A549 (cell line): ENCODE measurements around the gene GALNT7. TPM values are rescaled to one million over a fixed set of nuclear protein-coding genes. Genes with fewer than 3 reads are reported as not detected.

Source experiments
- ATAC-seq, 2 experiments: fragments of 200-7000 bp in 1 of 2; fragments of >200 bp in 1 of 2; cut with Nextera tagmentation in 1 of 2; cut with Tn5 transposase in 1 of 2; 3 replicates each; pipeline versions ENCODE4 v1.8.0 to v1.9.1; 2018 to 2020; ENCODE audit warnings: mild to moderate bottlenecking in 1 of 2, moderate library complexity in 1 of 2
- CTCF ChIA-PET: fragments of 300-600 bp; sonication (Branson Sonifier 250); formaldehyde crosslinking; extraction: SDS; loops from one replicate; lab custom pipeline; 2021; ENCODE audit warnings: antibody characterized with exemption, inconsistent platforms; lab: Yijun Ruan, JAX
- POLR2A ChIA-PET: fragments of 350-600 bp; formaldehyde crosslinking; extraction: SDS; loops from one replicate; lab custom pipeline; 2021; ENCODE audit warnings: antibody characterized with exemption, inconsistent platforms; lab: Yijun Ruan, JAX
- DNase-seq, 2 experiments: peaks; one replicate each; pipeline versions ENCODE4 v3.0.0 to v3.0.0-alpha.2; 2011 to 2016; ENCODE audit warnings: low read depth in 1 of 2, low spot score in 1 of 2
- FAIRE-seq: peaks from 2 replicates; lab custom pipeline; 2011; peaks lifted over from hg19 to GRCh38; lab: Jason Lieb, UNC
- H3K27ac ChIP-seq, 2 experiments: fragments of >200 bp; sonication (Bioruptor Twin); formaldehyde crosslinking; 3 replicates each; pipeline ENCODE4 v1.5.1; 2016 to 2017
- H3K4me1 ChIP-seq: fragments of >200 bp; sonication (Bioruptor Twin); formaldehyde crosslinking; 3 replicates; pipeline ENCODE4 v1.6.1; 2016
- H3K4me2 ChIP-seq: fragments of >200 bp; sonication (Bioruptor Twin); formaldehyde crosslinking; 3 replicates; pipeline ENCODE4 v1.6.1; 2016
- H3K4me3 ChIP-seq: fragments of >200 bp; sonication (Bioruptor Twin); formaldehyde crosslinking; 3 replicates; pipeline ENCODE4 v1.5.1; 2016
- H3K9me3 ChIP-seq: fragments of >200 bp; sonication (Bioruptor Twin); formaldehyde crosslinking; 3 replicates; pipeline ENCODE4 v1.6.1; 2016
- BHLHE40 ChIP-seq: IDR thresholded peaks from 2 replicates; pipeline ENCODE4 v1.6.1; 2012; ENCODE audit warnings: low read depth, low read length, inconsistent platforms
- CBX8 ChIP-seq: fragments of 200-600 bp; sonication (generic); IDR thresholded peaks from 2 replicates; pipeline ENCODE4 v1.6.1; 2016
- CEBPB ChIP-seq, 2 experiments: fragments of >200 bp in 1 of 2; sonication (Bioruptor Twin) in 1 of 2; formaldehyde crosslinking in 1 of 2; IDR thresholded peaks; 2 replicates each; pipeline ENCODE4 v1.6.1; 2012 to 2016
- CHD4 ChIP-seq: fragments of 200-600 bp; sonication (generic); IDR thresholded peaks from 2 replicates; pipeline ENCODE4 v1.6.1; 2016; ENCODE audit warnings: antibody characterized with exemption, mild to moderate bottlenecking, borderline replicate concordance
- EP300 ChIP-seq, 2 experiments: fragments of >200 bp; sonication (Bioruptor Twin); formaldehyde crosslinking; IDR thresholded peaks; 2 replicates in 1 of 2; 3 replicates in 1 of 2; pipeline ENCODE4 v1.6.1; 2016 to 2017
- ESRRA ChIP-seq: fragments of 150-350 bp; IDR thresholded peaks from 2 replicates; pipeline ENCODE4 v1.6.1; 2014; ENCODE audit warnings: mild to moderate bottlenecking, low read length, borderline replicate concordance
- FOSB ChIP-seq: fragments of 250-450 bp; sonication (Bioruptor Pico); IDR thresholded peaks from 2 replicates; pipeline ENCODE4 v1.5.0; 2020; ENCODE audit warnings: mild to moderate bottlenecking, moderate library complexity
- FOSL2 ChIP-seq, 2 experiments: fragments of 450-650 bp in 1 of 2; fragments of >200 bp in 1 of 2; sonication (Bioruptor Twin) in 1 of 2; formaldehyde crosslinking; IDR thresholded peaks; 2 replicates each; pipeline versions ENCODE4 v1.5.0 to v1.6.1; 2016 to 2020; ENCODE audit warnings: mild to moderate bottlenecking in 1 of 2, moderate library complexity in 1 of 2
- FOXS1 ChIP-seq: fragments of 250-450 bp; sonication (Bioruptor Pico); IDR thresholded peaks from 2 replicates; pipeline ENCODE4 v1.5.0; 2020; ENCODE audit warnings: mild to moderate bottlenecking, moderate library complexity
- GATA3 ChIP-seq: IDR thresholded peaks from 2 replicates; pipeline ENCODE4 v1.6.1; 2012; ENCODE audit warnings: borderline replicate concordance
- HEYL ChIP-seq: fragments of 250-450 bp; sonication (Bioruptor Pico); IDR thresholded peaks from 2 replicates; pipeline ENCODE4 v1.8.0; 2021; ENCODE audit warnings: mild to moderate bottlenecking, moderate library complexity
- HOXB13 ChIP-seq: fragments of 250-450 bp; sonication (Bioruptor Pico); IDR thresholded peaks from 2 replicates; pipeline ENCODE4 v1.5.0; 2020; ENCODE audit warnings: low read depth, mild to moderate bottlenecking, moderate library complexity
- JUNB ChIP-seq: fragments of >200 bp; sonication (Bioruptor Twin); formaldehyde crosslinking; IDR thresholded peaks from 2 replicates; pipeline ENCODE4 v1.6.1; 2016
- KDM5A ChIP-seq: fragments of 200-600 bp; sonication (generic); IDR thresholded peaks from 2 replicates; pipeline ENCODE4 v1.6.1; 2016; ENCODE audit warnings: antibody characterized with exemption, mild to moderate bottlenecking
- MYC ChIP-seq: IDR thresholded peaks from 2 replicates; pipeline ENCODE4 v1.6.1; 2012; ENCODE audit warnings: mild to moderate bottlenecking, inconsistent platforms, low read length, improper control_type of control experiment, borderline replicate concordance
- NR3C1 ChIP-seq: fragments of >200 bp; sonication (Bioruptor Twin); formaldehyde crosslinking; IDR thresholded peaks from 3 replicates; pipeline ENCODE4 v1.6.1; 2017
- RCOR1 ChIP-seq: fragments of 150-350 bp; IDR thresholded peaks from 2 replicates; pipeline ENCODE4 v1.6.1; 2014; ENCODE audit warnings: antibody characterized with exemption, low read length, low read depth
- SMC3 ChIP-seq: fragments of >200 bp; sonication (Bioruptor Twin); formaldehyde crosslinking; IDR thresholded peaks from 3 replicates; pipeline ENCODE4 v1.6.1; 2018; ENCODE audit warnings: inconsistent platforms
- SREBF2 ChIP-seq: fragments of 450-650 bp; IDR thresholded peaks from 2 replicates; pipeline ENCODE4 v1.6.1; 2014; ENCODE audit warnings: mild to moderate bottlenecking, moderate library complexity
- TFCP2L1 ChIP-seq: fragments of 250-450 bp; sonication (Bioruptor Pico); IDR thresholded peaks from 2 replicates; pipeline ENCODE4 v1.5.0; 2021; ENCODE audit warnings: mild to moderate bottlenecking
- ZFP36 ChIP-seq: fragments of 450-650 bp; IDR thresholded peaks from 2 replicates; pipeline ENCODE4 v1.6.1; 2014; ENCODE audit warnings: borderline replicate concordance; ENCODE audit not compliant: partially characterized antibody
- ZNF302 ChIP-seq: fragments of 250-450 bp; sonication (Bioruptor Pico); IDR thresholded peaks from 2 replicates; pipeline ENCODE4 v1.9.0; 2021; ENCODE audit warnings: inconsistent platforms, mild to moderate bottlenecking, moderate library complexity
- WGBS: methylation state at CpG from one replicate; pipeline ENCODE4 v1.1.6; 2017; ENCODE audit errors: missing lambda C conversion rate; 5-methylcytosine and 5-hydroxymethylcytosine counted together
- polyA plus RNA-seq, 4 experiments: library from polyadenylated mRNA; depleted of rRNA in 3 of 4; stranded (reverse); fragments of >200 nt; fragmentation: RNase III in 1 of 4; extraction: RNeasy Plus Mini Kit Qiagen cat#74134 plus additional on column Dnase treatment in 1 of 4; gene quantifications; 2 replicates in 3 of 4; 3 replicates in 1 of 4; pipeline ENCODE4 v1.2.3, GENCODE V29; 2011 to 2017
- TF ChIP-seq, protein P1 (sequence below): IDR thresholded peaks from 2 replicates; pipeline ENCODE4 v1.6.1; 2012
- TF ChIP-seq, protein P2 (sequence below): fragments of >200 bp; sonication (Bioruptor Twin); formaldehyde crosslinking; IDR thresholded peaks from 3 replicates; pipeline ENCODE4 v1.5.1; 2016
- TF ChIP-seq, protein P3 (sequence below): fragments of 150-350 bp; IDR thresholded peaks from 2 replicates; pipeline ENCODE4 v1.6.1; 2014; ENCODE audit warnings: low read depth, mild to moderate bottlenecking, low read length
- TF ChIP-seq, protein P4 (sequence below): fragments of 450-650 bp; IDR thresholded peaks from 2 replicates; pipeline ENCODE4 v1.6.1; 2014; ENCODE audit warnings: antibody characterized with exemption
- TF ChIP-seq, protein P5 (sequence below): fragments of >200 bp; sonication (Bioruptor Twin); formaldehyde crosslinking; IDR thresholded peaks from 2 replicates; pipeline ENCODE4 v1.6.1; 2016

The GALNT7 gene
- polyA plus RNA-seq, 2 of the 4 experiments (the other 2 are of a cell fraction), result 28.8 to 63.6 TPM

DNA sequence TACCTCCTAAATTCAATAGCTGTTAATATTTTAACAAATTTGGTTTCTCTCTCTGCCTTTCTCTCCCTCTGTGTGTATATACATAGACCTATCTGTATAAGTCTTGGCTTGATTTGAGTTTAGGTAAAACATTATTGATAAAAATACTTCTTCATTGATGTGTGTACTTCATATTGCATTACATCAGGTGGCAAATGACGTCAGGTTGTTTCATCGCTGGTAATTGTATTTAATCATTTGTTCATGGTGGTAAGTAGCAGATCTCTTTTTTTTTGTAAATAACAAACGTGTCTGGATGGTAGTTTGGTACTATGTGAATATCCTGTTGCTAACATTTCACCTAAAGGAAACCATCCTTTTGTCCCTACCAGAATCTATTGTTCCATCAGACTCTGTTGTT, 55.1 kb downstream of the GALNT7 start:
- Histone ChIP-seq H3K27ac (no peak overlapping the region), H3K9me3 (no peaks in the 10 kb centered on the region), H3K4me3 (no peak overlapping the region), H3K4me1 (peaks cover 8% of the 10 kb centered on the region), H3K4me2 (no peak overlapping the region)
- POLR2A ChIA-PET, result no interaction called here
- DNase-seq (no peak), ATAC-seq (no peak), FAIRE-seq (no peak)
- CTCF ChIA-PET, result interaction anchor here (1.3 kb wide), 1 partner anchor 34 kb away, joined by 4 read pairs; no protein-coding TSS in a partner anchor
- TF ChIP-seq KDM5A (no peak), HEYL (CRISPR knock-in tag) (no peak), JUNB (no peak), CEBPB (IDR thresholded peaks at IDR 0.05) (no peak)
- WGBS, result 90% methylated on average over 3 of the region's 3 CpGs

DNA sequence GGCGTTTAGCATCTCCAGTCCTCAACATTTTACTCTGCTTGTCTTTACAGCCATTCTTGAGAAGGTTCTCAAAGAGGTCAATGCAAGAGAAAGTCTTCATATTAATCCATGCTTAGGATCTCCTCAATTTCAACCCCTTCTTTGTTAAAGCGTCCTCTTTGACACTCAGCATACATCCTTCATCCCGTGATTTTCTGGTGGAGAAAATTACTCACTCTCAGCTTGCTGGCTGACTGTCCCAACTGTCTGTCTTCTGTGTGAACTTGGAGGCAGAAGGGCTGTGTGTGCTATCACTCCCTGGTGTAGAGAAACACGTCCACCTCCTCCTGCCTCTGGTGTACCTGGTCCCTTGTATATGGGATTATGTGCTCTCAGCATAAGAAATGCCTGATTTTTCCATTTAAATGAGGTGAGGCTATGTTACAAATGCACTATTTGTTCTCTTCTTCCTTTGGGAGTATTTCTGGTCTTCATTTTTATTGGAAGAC, 57.8 kb downstream of the GALNT7 start:
- no peaks in the 10 kb centered on the region for H3K9me3 ChIP-seq
- no peak overlapping the region for H3K4me3 ChIP-seq
- H3K4me2 ChIP-seq, result no peak overlapping the region
- H3K27ac ChIP-seq, result no peak overlapping the region
- CTCF ChIA-PET, result no interaction called here
- no peaks in the 10 kb centered on the region for H3K4me1 ChIP-seq
- WGBS, result 81% methylated on average over 4 of the region's 4 CpGs
- DNase-seq (no peak), FAIRE-seq (no peak), ATAC-seq (no peak)
- TF ChIP-seq, protein P1, sequence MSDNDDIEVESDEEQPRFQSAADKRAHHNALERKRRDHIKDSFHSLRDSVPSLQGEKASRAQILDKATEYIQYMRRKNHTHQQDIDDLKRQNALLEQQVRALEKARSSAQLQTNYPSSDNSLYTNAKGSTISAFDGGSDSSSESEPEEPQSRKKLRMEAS, result no peak
- TF ChIP-seq HOXB13 (CRISPR knock-in tag) (no peak), FOXS1 (CRISPR knock-in tag) (no peak), CEBPB (IDR thresholded peaks at IDR 0.05) (no peak), RCOR1 (no peak), CHD4 (no peak), GATA3 (no peak), MYC (no peak), FOSL2 (IDR thresholded peaks at IDR 0.05) (no peak), FOSL2 (CRISPR knock-in tag; IDR thresholded peaks at IDR 0.05) (no peak), FOSB (CRISPR knock-in tag) (no peak), EP300 (IDR thresholded peaks at IDR 0.05) (no peak), ZFP36 (no peak), SMC3 (no peak), CBX8 (no peak)
- TF ChIP-seq, protein P2, sequence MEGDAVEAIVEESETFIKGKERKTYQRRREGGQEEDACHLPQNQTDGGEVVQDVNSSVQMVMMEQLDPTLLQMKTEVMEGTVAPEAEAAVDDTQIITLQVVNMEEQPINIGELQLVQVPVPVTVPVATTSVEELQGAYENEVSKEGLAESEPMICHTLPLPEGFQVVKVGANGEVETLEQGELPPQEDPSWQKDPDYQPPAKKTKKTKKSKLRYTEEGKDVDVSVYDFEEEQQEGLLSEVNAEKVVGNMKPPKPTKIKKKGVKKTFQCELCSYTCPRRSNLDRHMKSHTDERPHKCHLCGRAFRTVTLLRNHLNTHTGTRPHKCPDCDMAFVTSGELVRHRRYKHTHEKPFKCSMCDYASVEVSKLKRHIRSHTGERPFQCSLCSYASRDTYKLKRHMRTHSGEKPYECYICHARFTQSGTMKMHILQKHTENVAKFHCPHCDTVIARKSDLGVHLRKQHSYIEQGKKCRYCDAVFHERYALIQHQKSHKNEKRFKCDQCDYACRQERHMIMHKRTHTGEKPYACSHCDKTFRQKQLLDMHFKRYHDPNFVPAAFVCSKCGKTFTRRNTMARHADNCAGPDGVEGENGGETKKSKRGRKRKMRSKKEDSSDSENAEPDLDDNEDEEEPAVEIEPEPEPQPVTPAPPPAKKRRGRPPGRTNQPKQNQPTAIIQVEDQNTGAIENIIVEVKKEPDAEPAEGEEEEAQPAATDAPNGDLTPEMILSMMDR, result no peak
- TF ChIP-seq, protein P3, sequence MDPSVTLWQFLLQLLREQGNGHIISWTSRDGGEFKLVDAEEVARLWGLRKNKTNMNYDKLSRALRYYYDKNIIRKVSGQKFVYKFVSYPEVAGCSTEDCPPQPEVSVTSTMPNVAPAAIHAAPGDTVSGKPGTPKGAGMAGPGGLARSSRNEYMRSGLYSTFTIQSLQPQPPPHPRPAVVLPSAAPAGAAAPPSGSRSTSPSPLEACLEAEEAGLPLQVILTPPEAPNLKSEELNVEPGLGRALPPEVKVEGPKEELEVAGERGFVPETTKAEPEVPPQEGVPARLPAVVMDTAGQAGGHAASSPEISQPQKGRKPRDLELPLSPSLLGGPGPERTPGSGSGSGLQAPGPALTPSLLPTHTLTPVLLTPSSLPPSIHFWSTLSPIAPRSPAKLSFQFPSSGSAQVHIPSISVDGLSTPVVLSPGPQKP, result no peak
- TF ChIP-seq, protein P4, sequence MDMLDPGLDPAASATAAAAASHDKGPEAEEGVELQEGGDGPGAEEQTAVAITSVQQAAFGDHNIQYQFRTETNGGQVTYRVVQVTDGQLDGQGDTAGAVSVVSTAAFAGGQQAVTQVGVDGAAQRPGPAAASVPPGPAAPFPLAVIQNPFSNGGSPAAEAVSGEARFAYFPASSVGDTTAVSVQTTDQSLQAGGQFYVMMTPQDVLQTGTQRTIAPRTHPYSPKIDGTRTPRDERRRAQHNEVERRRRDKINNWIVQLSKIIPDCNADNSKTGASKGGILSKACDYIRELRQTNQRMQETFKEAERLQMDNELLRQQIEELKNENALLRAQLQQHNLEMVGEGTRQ, result no peak
- TF ChIP-seq, protein P5, sequence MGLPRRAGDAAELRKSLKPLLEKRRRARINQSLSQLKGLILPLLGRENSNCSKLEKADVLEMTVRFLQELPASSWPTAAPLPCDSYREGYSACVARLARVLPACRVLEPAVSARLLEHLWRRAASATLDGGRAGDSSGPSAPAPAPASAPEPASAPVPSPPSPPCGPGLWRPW, result no peak
- TF ChIP-seq, all 56 proteins: peak for 0
- POLR2A ChIA-PET, result no interaction called here

DNA sequence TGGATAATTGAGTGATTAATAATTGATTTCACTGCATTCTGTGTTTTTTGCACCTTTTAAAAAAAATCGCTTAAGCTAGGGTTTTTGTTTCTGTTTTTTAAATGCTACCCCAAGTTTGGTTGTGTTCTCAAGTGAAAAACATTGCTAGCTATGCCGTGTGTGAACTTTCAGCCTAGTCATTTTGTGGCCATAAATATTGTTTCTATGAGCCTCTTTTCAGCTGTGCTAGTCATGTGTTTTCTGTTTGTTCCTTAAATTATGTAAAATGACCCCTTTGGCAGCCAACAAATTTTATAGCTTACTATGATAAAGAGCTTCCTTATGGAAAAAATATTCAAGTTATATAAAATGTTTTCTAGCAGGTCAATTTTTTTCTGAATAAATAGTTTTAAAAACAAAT, 59.1 kb downstream of the GALNT7 start:
- DNase-seq (no peak), ATAC-seq (no peak), FAIRE-seq (no peak)
- H3K4me1 ChIP-seq, result no peaks in the 10 kb centered on the region
- no peak overlapping the region for H3K4me2 ChIP-seq
- no peak overlapping the region for H3K27ac ChIP-seq
- H3K9me3 ChIP-seq, result no peaks in the 10 kb centered on the region
- no peak overlapping the region for H3K4me3 ChIP-seq
- POLR2A ChIA-PET, result no interaction called here
- TF ChIP-seq CHD4, result no peak
- no peak for TF ChIP-seq ESRRA
- TF ChIP-seq NR3C1, result no peak
- TF ChIP-seq SREBF2, result no peak
- TF ChIP-seq ZNF302, result no peak
- no peak for TF ChIP-seq BHLHE40
- TF ChIP-seq FOSL2 (IDR thresholded peaks at IDR 0.05), result no peak
- no peak for TF ChIP-seq FOSL2 (CRISPR knock-in tag; IDR thresholded peaks at IDR 0.05)
- TF ChIP-seq, protein P2, result no peak
- no peak for TF ChIP-seq HEYL (CRISPR knock-in tag)
- TF ChIP-seq TFCP2L1 (CRISPR knock-in tag), result no peak
- 89% methylated on average over 2 of the region's 2 CpGs for WGBS
- CTCF ChIA-PET, result interaction anchor here (0.9 kb wide), 1 partner anchor 42 kb away, joined by 3 read pairs; no protein-coding TSS in a partner anchor
